Hematopoietic multipotent progenitor cell treated with erythropoietin and hydrocortisone succinate and interleukin-3 and kit ligand, for 17 days (in vitro differentiated cells): ENCODE data around the gene LIPG.
"Not testable (repeated sequence)": the region's sequence is repeated elsewhere in the genome, so short reads cannot be mapped to it uniquely, and the experiment has no call there.

Experiments
- DNase-seq: peaks from one replicate; pipeline ENCODE4 v3.0.0-alpha.2; 2015; ENCODE audit warnings: low spot score

Gene LIPG

DNA sequence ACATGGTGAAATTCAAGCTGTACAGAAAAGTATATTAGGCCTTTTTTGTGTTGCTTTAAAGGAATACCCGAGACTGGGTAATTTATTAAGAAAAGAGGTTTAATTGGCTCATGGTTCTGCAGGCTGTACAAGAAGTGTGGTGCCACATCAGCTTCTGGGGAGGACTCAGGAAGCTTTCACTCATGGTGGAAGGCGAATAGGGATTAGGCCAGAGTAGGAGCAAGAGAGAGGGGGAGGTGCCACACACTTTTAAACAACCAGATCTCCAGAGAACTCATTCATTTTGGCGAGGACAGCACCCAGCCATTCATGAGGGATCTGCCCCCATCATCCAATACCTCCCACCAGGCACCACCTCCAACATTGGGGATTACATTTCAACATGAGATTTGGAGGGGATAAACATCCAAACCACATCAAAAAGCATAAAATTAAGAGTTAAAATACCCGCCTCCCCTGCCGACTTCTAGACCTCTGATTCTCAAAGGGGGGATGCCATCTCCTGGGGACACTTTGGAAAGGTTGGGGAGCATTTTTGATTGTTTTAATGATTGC lies 15.1 kb upstream of the LIPG start:
- no peak for DNase-seq

GRCh38 chr18:49547701-49548100 lies 14.2 kb upstream of the LIPG start:
- no peak for DNase-seq

DNA sequence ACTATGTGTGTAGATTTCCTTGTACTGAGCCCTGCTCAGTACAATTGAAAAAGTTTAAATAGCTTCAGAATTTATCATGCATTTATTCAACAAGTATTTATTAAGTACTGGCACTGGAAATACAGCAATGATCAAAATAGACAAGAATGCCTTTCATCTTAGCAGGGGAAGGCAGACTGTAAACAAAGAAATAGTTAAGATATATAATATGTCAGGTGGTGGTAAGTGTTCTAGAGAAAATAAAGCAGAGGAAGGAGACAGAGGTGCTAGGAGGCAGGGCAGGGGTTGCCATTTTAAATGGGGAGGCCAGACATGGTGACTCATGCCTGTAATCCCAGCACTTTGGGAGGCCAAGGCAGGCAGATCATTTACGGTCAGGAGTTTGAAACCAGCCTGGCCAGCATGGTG lies 13.6 kb upstream of the LIPG start:
- DNase-seq: no peak

DNA sequence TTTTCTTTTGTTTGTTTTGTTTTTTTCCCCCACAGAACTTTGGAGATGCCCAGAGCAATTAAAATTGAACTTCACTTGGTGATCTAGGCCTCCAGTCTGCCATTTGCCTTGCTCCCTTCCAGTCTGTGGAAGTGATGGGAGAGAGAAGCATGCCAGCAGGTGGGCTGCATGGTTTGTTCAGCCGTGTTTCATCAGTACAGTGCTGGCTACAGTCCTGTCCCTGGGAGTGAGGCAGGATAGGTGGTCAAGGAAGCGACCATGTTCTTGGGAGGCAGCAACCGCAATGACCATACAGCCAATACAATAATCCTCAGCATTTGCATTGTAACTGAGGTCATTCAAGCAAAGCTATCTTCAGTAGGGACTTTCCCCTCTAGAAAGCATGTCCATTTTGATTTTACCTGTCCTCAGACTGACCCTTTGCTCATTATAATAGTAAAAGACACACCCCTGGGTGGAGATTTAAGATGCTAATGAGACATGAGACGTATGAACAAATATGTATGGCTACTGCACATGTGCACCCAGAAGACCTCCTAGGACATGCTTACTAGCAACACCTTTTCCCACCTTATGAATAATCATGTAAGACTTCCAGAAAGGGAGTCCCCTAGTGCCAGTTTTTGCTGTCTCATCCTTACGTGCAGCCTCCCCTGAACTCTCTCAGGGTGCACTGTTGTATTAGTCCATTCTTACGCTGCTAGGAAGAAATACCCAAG lies 11.1 kb upstream of the LIPG start:
- no peak for DNase-seq

DNA sequence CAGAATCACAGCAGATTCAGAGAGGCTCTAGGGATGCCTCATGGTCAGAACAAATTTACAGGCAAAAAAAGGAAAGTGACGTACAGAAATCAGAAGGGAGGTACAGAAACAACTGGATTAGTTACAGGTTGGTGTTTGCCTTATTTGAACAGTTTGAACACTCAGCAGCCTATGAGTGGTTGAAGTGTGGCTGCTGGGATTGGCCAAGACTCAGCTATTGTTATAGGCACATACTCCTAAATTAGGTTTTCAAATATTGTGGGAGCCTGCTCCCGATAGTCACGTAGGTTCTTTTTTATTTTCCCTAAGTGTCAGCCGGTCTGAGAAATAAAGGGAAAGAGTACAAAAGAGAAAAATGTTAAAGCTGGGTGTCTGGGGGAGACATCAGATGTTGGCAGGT lies 8.9 kb upstream of the LIPG start:
- no peak for DNase-seq

DNA sequence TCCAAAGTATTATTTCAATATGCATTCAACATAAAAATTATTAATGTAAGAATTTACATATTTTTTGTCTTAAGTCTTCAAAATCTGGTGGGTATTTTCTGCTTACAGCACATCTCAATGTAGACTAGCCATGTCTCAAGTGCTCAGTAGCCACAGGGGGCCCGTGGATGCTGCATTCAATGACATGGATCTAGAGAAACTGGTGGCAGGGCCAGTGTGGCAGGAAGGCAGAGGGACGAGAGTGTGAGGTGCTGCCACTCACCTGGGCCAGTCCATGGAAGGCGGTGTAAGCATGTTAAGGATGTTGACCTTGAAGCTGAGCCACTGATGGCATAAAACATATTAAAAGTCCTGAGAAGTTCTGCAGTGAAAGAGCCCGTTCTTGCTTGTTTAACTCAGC lies 6.2 kb upstream of the LIPG start:
- no peak for DNase-seq

GRCh38 chr18:49558356-49558755 lies 3.5 kb upstream of the LIPG start:
- no peak for DNase-seq

GRCh38 chr18:49559326-49559931 lies 2.4 kb upstream of the LIPG start:
- DNase-seq: not testable (repeated sequence)

GRCh38 chr18:49560277-49560623 lies 1.6 kb upstream of the LIPG start:
- DNase-seq: no peak

GRCh38 chr18:49560624-49561288 lies 1.1 kb upstream of the LIPG start:
- no peak for DNase-seq

- no peak for DNase-seq
Measured at GRCh38 chr18:49562481-49563129, 748 bp downstream of the LIPG start.

GRCh38 chr18:49563130-49563540 lies 1.3 kb downstream of the LIPG start:
- DNase-seq: no peak

GRCh38 chr18:49563701-49564517 lies 2.1 kb downstream of the LIPG start:
- no peak for DNase-seq

DNA sequence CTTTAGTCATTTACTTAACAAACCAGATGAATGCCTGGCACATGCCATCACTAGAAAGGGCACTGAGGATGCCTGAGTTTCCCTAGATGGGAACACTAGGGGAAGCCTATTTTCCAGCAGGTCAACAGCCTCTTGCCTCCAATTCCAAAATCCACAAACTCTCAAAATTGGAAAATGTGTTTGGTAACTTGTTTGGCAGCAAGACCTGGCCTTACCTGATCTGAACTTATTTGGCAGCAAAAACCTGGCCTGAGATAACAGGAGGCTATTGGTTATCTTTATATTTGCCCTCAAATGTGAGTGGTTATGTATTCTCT lies 2.6 kb downstream of the LIPG start:
- DNase-seq: no peak

- no peak for DNase-seq
Measured at GRCh38 chr18:49565101-49565500, 3.2 kb downstream of the LIPG start.

- no peak for DNase-seq
Measured at GRCh38 chr18:49565612-49566011, 3.8 kb downstream of the LIPG start.

GRCh38 chr18:49566217-49566770 lies 4.4 kb downstream of the LIPG start:
- no peak for DNase-seq

DNA sequence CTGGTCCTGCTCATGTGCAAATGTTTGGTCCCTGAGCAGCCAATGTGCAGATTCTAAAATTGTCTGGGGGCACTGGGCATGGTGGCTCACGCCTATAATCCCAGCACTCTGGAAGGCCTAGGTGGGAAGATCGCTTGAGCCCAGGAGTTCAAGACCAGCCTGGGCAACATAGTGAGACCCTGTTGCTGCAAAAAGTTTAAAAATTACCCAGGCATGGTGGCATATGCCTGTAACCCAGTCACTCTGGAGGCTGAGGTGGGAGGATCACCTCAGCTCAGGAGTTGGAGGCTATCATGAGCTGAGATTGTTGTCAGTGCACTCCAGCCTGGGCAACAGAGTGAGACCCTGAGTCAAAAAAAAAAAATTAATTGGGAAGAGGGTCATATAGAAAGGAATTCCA lies 5.1 kb downstream of the LIPG start:
- DNase-seq: no peak

DNA sequence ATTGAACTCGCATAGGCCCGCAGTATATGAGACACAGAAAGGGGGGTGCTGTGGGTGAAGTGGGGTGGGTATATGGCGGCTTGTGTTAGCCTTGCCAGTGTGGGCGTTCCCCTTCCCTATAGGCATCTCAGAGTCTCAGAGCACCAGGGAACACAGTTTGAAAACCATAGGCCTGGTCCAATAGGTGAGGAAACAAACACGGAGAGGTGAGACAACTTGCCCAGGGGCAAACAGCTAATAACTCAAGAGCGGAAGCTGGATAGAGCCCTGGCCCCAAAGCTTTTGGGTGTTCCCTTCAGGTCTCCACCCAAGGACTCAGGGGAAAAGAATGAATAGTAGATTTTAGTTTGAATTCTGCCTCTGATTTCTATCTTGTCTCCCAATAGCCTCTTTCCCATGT lies 7.9 kb downstream of the LIPG start:
- no peak for DNase-seq

- no peak for DNase-seq
Measured at GRCh38 chr18:49570836-49571235, 9.0 kb downstream of the LIPG start.

- DNase-seq: no peak
Measured at GRCh38 chr18:49572611-49573345, 10.9 kb downstream of the LIPG start.
